HG02981 (cell line): Measurements from ENCODE around the gene CRACDL.

ENCODE experiments used
- ATAC-seq: cut with Tn5 transposase; IDR thresholded peaks from one replicate; pipeline ENCODE4 v1.9.1; 2021; ENCODE audit warnings: mild to moderate bottlenecking, moderate library complexity; ENCODE audit not compliant: unreplicated experiment

Gene CRACDL

GRCh38 chr2:98826856-98827255, 109.2 kb downstream of the CRACDL start:
- no peak for ATAC-seq

DNA sequence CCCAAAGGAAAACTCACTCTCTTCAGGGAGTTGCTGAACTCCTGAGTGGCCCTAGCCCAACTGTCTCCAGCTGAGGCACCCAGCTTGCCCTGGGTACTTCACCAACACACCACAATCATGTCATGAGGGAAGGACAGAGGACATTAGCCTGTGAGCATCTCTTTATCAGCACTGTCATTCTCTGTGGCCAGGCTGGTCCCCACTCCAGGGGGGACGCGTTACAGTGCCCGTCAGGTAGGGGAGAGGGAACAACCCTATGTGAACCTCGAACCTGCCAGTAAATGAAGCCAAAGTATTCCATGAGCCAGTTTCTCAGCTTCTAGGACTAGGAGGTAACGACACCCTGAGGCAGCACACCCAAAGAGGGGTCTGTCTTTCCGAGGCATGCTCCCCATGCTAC, 110.2 kb downstream of the CRACDL start:
- ATAC-seq = no peak

DNA sequence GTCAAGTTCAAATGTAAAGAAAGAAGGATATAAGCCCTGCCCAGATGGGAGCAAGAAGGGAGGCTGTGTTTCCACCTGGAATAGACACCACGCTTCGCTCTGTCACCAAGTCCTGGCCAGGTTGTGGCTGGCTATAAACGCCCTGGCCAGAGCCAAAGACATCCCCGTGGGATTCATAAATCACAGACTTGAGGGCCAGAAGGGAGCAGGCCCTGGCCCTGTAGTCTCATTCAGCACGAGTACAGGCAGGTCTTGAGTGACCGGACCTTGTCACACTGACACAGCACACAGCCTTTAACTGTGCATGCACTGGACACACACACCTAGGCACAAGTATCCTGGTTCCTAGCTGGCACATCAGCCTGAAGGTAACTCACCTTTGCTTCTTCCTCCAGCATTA, 110.6 kb downstream of the CRACDL start:
- no peak for ATAC-seq

- no peak for ATAC-seq
These were observed 111.0 kb downstream of the CRACDL start for GRCh38 chr2:98825020-98825350.

GRCh38 chr2:98824256-98825019, 111.6 kb downstream of the CRACDL start:
- no peak for ATAC-seq

DNA sequence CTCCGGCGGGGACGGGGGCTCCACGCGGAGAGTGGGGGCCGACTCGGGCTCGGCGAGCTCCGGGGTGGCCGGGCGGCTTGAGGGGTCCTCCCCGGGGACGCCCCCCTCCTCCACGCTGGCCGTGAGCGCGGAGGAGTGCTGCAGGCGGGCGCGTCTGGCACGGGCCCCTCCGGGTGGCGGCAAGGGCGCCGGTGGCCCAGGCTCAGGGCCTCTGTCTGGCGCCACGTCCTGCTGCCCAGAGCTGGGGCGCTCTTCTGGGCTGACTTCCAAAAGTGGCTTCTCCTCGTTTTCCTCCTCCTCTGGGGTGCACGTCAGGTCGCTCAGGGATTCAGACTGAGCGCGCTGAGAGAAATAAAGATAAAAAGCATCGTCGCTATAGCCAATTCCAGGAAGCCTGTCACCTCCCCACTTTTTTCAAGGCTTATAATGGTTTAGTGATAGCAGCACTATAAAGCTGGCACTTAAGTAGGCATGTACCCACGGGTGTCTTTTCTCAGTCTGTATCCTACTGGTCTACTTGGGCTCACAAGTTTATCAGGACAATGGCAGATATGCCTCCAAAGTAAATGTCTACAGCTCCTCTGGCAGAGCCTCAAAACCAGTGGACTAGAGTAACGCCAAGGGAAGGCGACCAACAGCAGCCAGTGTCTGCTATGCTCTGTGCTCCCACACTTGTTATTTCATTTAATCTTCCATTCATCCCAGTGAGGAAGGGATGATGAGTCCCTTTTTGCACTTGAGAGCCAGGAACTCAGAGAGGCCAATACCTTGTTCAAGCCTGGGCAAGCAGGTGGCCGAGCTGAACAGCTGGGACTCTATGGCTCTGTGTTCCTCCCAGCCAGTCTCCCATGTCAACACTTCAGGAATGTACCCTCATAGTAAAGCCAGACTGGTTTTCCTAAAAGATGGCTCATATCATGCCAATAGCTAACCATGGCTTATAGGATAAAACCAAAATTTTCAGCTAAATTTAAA, 112.5 kb downstream of the CRACDL start:
- no peak for ATAC-seq

DNA sequence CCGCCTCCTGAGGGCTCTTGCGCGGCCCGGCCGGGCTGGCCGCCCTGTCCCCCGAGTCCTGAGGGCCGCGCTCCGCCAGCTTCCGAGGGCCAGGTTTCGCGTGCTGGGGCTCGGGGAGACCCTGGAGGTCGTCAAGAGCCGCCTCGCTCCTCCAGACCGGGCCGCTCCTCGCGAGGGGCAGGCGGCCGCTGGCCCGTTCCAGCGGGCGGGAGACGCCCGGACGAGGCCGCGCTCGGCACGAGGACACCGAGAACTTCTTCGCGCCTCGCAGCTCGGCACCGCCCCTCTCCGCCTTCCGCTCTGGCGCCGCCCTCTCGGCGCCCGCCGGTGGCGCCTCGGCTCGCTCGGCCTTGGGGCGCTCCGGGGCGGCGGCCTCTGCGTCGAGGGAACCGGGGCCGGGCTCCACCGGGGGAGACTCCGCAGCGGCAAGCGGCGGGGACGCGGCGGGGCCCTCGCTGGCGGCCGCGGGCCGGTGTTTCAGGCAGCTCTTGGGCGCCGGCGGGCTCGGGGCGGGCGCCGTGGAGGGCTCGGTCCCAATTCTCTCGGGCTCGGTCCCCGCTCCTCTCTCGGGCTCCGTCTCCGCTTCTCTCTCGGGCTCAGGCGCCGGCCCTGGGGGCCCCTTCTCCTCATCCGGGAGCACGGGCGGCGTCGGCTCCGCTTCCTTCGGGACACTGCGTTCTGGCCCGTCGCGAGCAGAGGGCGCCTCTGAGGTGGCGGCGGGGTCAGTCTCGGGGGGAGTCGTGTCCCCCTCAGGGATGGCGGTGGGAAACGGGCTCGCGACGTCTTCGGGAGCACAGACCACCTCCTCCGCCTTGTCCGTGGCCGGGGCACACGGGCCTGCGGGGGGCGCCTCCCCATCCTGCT, 113.5 kb downstream of the CRACDL start:
- ATAC-seq = no peak

DNA sequence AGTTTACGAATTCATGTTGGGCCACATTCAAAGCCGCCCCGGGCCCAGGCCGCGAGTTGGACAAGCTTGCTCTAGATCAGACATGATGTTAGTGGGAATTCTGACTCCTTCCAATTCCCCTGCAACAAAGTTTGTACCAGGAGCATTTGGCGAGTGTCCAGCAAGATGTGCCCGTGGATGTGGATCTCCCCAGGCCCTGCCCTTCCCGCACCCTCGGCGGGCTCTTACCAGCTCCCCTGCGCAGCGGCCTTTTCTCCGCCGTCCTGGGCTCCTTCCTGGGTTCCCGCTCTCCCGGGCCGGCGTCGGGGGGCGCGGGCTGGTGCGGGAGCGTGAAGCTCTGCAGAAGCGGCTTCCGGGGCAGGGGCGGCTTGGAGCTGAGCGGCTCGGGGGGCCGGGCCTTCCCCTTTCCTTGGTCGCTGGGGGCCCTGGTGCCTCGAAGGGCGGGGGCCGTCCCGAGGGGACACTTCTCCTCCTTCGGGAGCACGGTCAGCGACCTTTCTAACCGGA, 114.3 kb downstream of the CRACDL start:
- ATAC-seq = no peak

- ATAC-seq = no peak
These were observed 116.7 kb downstream of the CRACDL start for GRCh38 chr2:98819231-98819766.

DNA sequence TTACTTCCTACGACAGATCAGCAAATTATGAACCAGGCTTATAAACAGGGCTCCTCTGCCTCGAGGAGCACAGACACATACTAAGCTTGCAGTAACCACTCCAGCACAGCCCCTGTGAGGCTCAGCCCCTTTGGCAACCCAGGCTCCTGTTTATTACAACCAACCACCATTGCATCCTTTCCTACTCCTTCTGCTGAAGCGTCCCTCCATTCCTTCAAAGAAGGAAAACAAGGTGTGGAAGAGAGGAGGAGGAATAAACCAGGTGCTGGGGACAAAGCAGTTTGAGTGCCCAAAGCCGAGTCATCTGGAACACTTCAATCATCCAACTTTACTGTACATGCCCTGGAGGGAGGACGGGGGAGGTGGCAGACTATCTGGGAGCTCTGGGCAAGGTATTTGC, 117.9 kb downstream of the CRACDL start:
- ATAC-seq = no peak

DNA sequence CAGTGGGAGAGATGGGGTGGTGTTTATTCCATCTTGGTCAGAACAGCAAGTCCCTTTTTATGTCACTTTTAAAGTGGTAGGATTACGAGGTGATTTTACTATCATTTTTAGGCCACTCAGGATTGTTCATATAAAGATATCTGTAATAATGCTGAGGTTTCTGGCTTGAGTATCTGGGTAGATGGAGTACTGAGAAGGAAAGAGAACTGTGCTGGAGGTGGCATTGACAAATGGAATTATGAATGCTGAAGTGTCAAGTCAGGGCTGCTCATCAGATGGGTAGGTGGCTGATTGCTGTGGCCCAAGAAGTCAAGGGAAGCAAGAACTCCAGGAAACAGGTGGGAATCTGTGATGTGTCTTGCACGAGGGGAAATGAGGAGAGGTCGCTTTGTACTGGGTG, 119.7 kb downstream of the CRACDL start:
- no peak for ATAC-seq

- ATAC-seq = no peak
These were observed 120.2 kb downstream of the CRACDL start for GRCh38 chr2:98815795-98816194.

DNA sequence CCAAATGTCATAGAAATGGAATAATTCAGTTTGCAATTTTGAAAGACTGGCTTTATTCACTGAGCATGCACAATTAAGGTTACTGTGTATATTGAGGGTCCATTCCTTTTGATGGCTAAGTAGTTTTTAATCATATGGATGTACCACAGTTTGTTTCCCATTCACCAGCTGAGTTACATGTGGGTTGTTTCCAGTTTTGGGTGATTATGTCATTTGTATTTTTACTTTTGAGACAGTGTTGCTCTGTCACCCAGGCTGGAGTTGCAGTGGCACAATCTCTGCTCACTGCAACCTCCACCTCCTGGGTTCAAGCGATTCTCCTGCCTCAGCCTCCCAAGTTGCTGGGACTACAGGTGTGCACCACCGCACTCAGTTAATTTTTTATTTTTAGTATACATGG, 124.3 kb downstream of the CRACDL start:
- no peak for ATAC-seq

DNA sequence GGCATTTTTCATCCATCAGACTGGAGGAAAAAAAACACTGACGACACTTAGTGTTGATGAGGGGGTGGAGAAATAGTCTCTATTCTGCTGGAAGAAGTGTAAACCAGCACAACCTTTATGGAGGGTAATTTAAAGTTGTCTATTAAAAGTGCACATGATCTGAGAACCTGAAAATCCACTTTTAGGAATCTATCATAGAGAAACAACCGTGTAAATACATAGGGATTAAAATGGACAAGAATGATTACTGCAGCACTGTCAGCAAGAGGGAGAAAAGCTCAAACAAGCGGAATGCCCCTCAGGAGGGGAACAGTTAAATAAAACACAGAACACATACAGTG, 125.5 kb downstream of the CRACDL start:
- ATAC-seq = no peak

- no peak for ATAC-seq
These were observed 126.0 kb downstream of the CRACDL start for GRCh38 chr2:98809878-98810587.

- ATAC-seq = no peak
These were observed 126.9 kb downstream of the CRACDL start for GRCh38 chr2:98809116-98809515.

- no peak for ATAC-seq
These were observed 127.5 kb downstream of the CRACDL start for GRCh38 chr2:98808546-98808945.

DNA sequence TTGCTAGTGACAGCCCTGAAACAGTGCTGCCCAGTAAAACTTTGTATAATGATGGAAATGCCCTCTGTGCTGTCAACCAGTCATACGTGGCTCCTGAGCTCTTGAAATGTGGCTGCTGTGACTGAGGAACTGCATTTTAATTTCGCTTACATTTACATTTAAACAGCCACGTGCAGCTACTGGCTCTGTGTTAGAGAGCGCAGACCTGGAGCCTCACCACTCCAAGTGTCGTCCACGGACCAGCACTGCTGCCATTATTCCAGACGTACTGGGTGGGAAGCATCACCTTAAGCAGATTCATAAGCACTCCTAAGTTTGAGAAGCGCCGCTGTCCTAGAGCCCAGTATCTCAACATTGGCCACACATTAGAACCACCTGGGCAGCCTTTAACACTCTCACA, 128.1 kb downstream of the CRACDL start:
- ATAC-seq = no peak

GRCh38 chr2:98807221-98807620, 128.8 kb downstream of the CRACDL start:
- no peak for ATAC-seq

DNA sequence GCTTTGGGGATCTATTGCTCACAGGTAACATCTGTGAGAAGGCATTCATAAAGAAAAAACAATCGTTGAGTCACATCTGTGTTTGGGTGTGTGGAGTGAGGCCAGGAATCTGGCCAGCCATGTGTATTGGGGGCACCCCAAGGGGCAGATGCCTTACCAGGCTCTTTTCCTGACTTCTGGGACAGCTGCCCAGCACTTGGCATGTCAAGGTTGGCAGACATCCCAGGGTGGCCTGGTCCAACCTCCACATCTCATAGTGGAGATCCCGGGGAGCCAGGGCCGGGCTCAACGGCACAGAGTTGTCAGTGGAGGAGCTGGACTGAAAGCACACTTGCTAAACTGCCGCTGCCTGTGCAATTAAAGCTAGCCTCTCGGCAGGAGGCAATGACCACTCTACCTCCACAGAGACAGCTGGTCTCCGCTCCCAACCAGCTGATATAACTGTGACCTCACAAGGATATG, 129.8 kb downstream of the CRACDL start:
- no peak for ATAC-seq
